Transverse colon (tissue), 4 donors: ENCODE measurements around the gene GSK3A. TPM values are rescaled to one million over a fixed set of nuclear protein-coding genes. Genes with fewer than 3 reads are reported as not detected.
A peak's percentile ranks its signal among the peaks of the same experiment; 100 is the strongest.
"Not testable (repeated sequence)": the region's sequence is repeated elsewhere in the genome, so short reads cannot be mapped to it uniquely, and the experiment has no call there.

Source experiments
- DNase-seq: peaks from one replicate; pipeline ENCODE4 v3.0.0-alpha.2; 2019
- H3K27ac ChIP-seq, 4 donors: fragments of 200-600 bp; sonication (generic); 2 replicates each; pipeline ENCODE4 v1.5.1; 2016 to 2018; ENCODE audit warnings: inconsistent platforms in 4 of 4
- H3K27me3 ChIP-seq: fragments of 200-600 bp; sonication (generic); 2 replicates; pipeline ENCODE4 v1.5.1; 2017; ENCODE audit warnings: inconsistent platforms
- H3K36me3 ChIP-seq, 4 donors: fragments of 200-600 bp; sonication (generic); 2 replicates each; pipeline ENCODE4 v1.5.1; 2017 to 2019; ENCODE audit warnings: inconsistent platforms in 4 of 4
- H3K4me1 ChIP-seq, 4 donors: fragments of 200-600 bp; sonication (generic); 2 replicates each; pipeline ENCODE4 v1.5.1; 2017 to 2020; ENCODE audit warnings: inconsistent platforms in 4 of 4
- H3K4me3 ChIP-seq, 4 donors: fragments of 200-600 bp; sonication (generic); 1 replicate in 1 of 4; 2 replicates in 3 of 4; pipeline versions ENCODE4 v1.5.1 to v1.6.1; 2017 to 2019; ENCODE audit warnings: inconsistent platforms in 4 of 4
- H3K9me3 ChIP-seq, 2 donors: fragments of 200-600 bp; sonication (generic); 2 replicates each; pipeline ENCODE4 v1.5.1; 2017 to 2019; ENCODE audit warnings: inconsistent platforms in 2 of 2
- EP300 ChIP-seq: sonication (generic); formaldehyde crosslinking; IDR thresholded peaks from one replicate; pipeline ENCODE4 v1.6.1; 2017; ENCODE audit warnings: antibody characterized with exemption, low read depth
- POLR2A ChIP-seq: fragments of 450-650 bp; IDR thresholded peaks from one replicate; pipeline ENCODE4 v1.6.1; 2016; ENCODE audit warnings: antibody characterized with exemption, mild to moderate bottlenecking, moderate library complexity
- POLR2AphosphoS5 ChIP-seq, 3 donors: sonication (generic); formaldehyde crosslinking; IDR thresholded peaks; one replicate each; pipeline ENCODE4 v1.6.1; 2016; ENCODE audit warnings: antibody characterized with exemption in 3 of 3
- WGBS, 2 donors: methylation state at CpG; one replicate each; pipeline ENCODE4 v1.1.5; 2018; ENCODE audit warnings: low coverage in 1 of 2; 5-methylcytosine and 5-hydroxymethylcytosine counted together
- in situ Hi-C, 4 donors: fragments of 200-750 bp; cut with MboI; loops; one replicate each; pipeline versions ENCODE4 v1.15.0 to v1.15.1; 2017; ENCODE audit warnings: low sequenced_read_pairs in 3 of 4, low pct_ligation_motif_present in 1 of 4, low pct_unique_long_range_greater_than_20kb in 1 of 4
- intact Hi-C: fragments of 100-400 bp; cut with DNase I; formaldehyde crosslinking; loops from one replicate; pipeline ENCODE4 v1.15.1; 2023; ENCODE audit warnings: low total_unique reads
- total RNA-seq, 4 donors: library from RNA; depleted of rRNA; stranded (reverse); fragments of >200 nt; gene quantifications; one replicate each; pipeline ENCODE4 v1.1.0, GENCODE V29; 2016
- TF ChIP-seq, protein P1 (sequence below), 5 experiments: fragments of 200-600 bp in 3 of 5; fragments of 450-650 bp in 2 of 5; sonication (generic) in 3 of 5; IDR thresholded peaks; 1 replicate in 2 of 5; 2 replicates in 3 of 5; pipeline ENCODE4 v1.5.1; 2016 to 2017; ENCODE audit warnings: antibody characterized with exemption in 5 of 5, inconsistent platforms in 3 of 5, mild to moderate bottlenecking in 2 of 5, moderate library complexity in 1 of 5

Gene GSK3A
- total RNA-seq, 4 donors from 2014 or later: 10.7 to 46.4 (median 31.0) TPM

- peak; percentile 22 for DNase-seq
- in situ Hi-C loops: no loop called here
- no peaks in the 10 kb centered on the region for H3K27me3 ChIP-seq
- intact Hi-C loops: no loop called here
- H3K4me1 ChIP-seq: peaks cover 21 to 30% (median 23%) of the 10 kb centered on the region in 4 donors
- H3K27ac ChIP-seq: peak overlapping the region; percentile 95 to 99 (median 98)
- 11% methylated on average over 13 of the region's 13 CpGs; no CpG with 5 or more reads in 1 of the 2 donors for WGBS, 2 donors
- TF ChIP-seq POLR2AphosphoS5 (IDR thresholded peaks at IDR 0.05) (no peak), POLR2A (no peak), EP300 (no peak)
- TF ChIP-seq, protein P1, sequence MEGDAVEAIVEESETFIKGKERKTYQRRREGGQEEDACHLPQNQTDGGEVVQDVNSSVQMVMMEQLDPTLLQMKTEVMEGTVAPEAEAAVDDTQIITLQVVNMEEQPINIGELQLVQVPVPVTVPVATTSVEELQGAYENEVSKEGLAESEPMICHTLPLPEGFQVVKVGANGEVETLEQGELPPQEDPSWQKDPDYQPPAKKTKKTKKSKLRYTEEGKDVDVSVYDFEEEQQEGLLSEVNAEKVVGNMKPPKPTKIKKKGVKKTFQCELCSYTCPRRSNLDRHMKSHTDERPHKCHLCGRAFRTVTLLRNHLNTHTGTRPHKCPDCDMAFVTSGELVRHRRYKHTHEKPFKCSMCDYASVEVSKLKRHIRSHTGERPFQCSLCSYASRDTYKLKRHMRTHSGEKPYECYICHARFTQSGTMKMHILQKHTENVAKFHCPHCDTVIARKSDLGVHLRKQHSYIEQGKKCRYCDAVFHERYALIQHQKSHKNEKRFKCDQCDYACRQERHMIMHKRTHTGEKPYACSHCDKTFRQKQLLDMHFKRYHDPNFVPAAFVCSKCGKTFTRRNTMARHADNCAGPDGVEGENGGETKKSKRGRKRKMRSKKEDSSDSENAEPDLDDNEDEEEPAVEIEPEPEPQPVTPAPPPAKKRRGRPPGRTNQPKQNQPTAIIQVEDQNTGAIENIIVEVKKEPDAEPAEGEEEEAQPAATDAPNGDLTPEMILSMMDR (IDR thresholded peaks at IDR 0.05): no peak
- peak overlapping the region; percentile 26 to 78 (median 43) for H3K4me3 ChIP-seq
- H3K36me3 ChIP-seq: no peaks in the 10 kb centered on the region
- H3K9me3 ChIP-seq: no peaks in the 10 kb centered on the region
Observed at GRCh38 chr19:42267644-42268141, 25.3 kb upstream of the GSK3A start.

DNA sequence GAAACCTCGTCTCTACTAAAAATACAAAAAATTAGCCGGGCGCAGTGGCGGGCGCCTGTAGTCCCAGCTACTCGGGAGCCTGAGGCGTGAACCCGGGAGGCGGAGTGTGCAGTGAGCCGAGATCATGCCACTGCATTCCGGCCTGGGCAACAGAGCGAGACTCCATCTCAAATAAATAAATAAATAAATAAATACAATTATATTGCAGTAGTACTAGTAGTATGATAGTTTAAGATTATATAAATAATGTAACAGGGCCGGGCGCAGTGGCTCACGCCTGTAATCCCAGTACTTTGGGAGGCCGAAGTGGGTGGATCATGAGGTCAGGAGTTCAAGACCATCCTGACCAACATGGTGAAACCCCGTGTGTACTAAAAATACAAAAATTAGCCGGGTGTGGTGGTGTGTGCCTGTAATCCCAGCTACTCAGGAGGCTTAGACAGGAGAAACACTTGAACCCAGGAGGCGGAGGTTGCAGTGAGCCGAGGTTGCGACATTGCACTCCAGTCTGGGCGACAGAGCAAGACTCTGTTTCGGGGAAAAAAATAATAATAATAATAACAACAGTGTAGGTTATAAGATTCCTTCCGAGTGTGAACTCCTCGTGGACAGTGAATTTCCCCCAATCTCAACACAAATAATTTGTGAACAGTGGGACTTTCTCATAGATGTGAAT is 24.7 kb upstream of the GSK3A start:
- 88 to 91% methylated on average over 23 to 25 of the region's 25 CpGs for WGBS, 2 donors
- H3K27me3 ChIP-seq, H3K9me3 ChIP-seq, H3K4me3 ChIP-seq, in situ Hi-C loops, intact Hi-C loops, DNase-seq, H3K36me3 ChIP-seq: not testable (repeated sequence)
- Histone ChIP-seq H3K27ac (peak overlapping the region in 2 of 4 donors; percentile 95 to 99), H3K4me1 (peaks cover 21 to 30% (median 23%) of the 10 kb centered on the region in 4 donors)

DNA sequence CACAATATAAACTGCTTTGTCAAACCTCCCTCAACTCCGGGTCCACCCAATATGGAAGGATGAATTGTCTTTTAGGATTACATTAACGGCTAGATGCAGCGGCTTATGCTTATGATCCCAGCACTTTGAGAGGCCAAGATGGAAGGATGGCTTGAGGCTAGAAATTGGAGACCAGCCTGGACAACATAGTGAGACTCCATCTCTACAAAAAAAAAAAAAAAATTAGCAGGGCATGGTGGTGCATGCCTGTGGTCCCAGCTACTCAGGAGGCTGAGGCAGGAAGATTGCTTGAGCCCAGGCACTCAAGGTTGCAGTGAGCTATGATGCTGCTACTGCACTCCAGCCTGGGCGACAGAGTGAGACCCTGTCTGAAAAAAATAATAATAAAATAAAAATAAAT is 23.7 kb upstream of the GSK3A start:
- H3K36me3 ChIP-seq, in situ Hi-C loops, H3K27ac ChIP-seq, H3K9me3 ChIP-seq, H3K27me3 ChIP-seq, DNase-seq, H3K4me3 ChIP-seq, intact Hi-C loops: not testable (repeated sequence)
- 90 to 92% methylated on average over 4 of the region's 4 CpGs for WGBS, 2 donors
- H3K4me1 ChIP-seq: peaks cover 19 to 22% (median 21%) of the 10 kb centered on the region in 4 donors

DNA sequence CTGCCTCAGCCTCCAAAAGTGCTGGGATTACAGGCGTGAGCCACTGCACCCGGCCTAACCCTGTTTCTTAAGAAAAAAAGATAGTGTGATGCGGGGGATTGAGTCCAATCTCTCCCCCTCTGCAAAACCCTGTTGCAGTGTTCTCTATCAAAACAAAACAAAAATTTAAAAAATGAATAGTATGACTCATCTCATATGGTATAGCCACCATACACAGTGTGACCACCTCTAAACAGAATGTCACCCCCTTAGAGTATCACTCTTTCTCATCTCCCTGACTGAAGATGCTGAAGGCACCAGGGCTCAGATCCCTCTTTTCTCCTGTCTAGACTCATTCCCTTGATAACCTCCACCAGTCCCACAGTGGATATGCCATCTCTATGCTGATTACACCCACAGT is 19.4 kb upstream of the GSK3A start:
- 77 to 100% methylated on average over 3 of the region's 3 CpGs for WGBS, 2 donors
- intact Hi-C loops (no loop called here), in situ Hi-C loops (no loop called here)
- no peak for DNase-seq
- Histone ChIP-seq H3K4me3 (no peak overlapping the region), H3K27me3 (no peaks in the 10 kb centered on the region), H3K4me1 (peaks cover 0 to 6% (median 1%) of the 10 kb centered on the region in 4 donors), H3K36me3 (no peaks in the 10 kb centered on the region), H3K9me3 (no peaks in the 10 kb centered on the region), H3K27ac (no peak overlapping the region)
- TF ChIP-seq POLR2AphosphoS5 (IDR thresholded peaks at IDR 0.05) (no peak), POLR2A (no peak), EP300 (no peak)
- TF ChIP-seq, protein P1 (IDR thresholded peaks at IDR 0.05): no peak

DNA sequence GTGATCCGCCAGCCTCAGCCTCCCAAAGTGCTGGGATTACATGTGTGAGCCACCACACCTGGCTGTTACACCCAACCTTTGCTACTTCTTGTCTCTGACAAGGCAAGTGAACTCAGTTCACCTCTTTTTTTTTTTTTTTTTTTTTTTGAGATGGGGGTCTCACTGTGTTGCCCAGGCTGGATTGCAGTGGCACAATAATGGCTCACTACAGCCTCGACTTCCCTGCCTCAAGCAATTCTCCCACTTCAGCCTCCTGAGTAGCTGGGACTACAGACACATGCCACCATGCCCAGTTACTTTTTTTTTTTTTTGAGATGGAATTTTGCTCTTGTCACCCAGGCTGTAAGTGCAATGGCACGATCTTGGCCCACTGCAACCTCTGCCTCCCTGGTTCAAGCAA is 15.4 kb upstream of the GSK3A start:
- in situ Hi-C loops, intact Hi-C loops, DNase-seq, H3K27ac ChIP-seq, H3K27me3 ChIP-seq, H3K9me3 ChIP-seq, H3K36me3 ChIP-seq, H3K4me3 ChIP-seq: not testable (repeated sequence)
- H3K4me1 ChIP-seq: peaks cover 2 to 26% (median 17%) of the 10 kb centered on the region in 4 donors
- WGBS, 2 donors: 71 to 75% methylated on average over 2 to 3 of the region's 3 CpGs
